Uterus (tissue), 2 donors: ENCODE measurements around the gene PLCG2.

Experiments
- POLR2A ChIP-seq, 2 donors: fragments of 450-650 bp; IDR thresholded peaks; one replicate each; pipeline ENCODE4 v1.6.1; 2016; ENCODE audit warnings: antibody characterized with exemption in 2 of 2, mild to moderate bottlenecking in 1 of 2, moderate library complexity in 1 of 2
- TF ChIP-seq, protein P1 (sequence below), 4 experiments: fragments of 200-600 bp in 2 of 4; fragments of 450-650 bp in 2 of 4; sonication (generic) in 2 of 4; IDR thresholded peaks; one replicate each; pipeline ENCODE4 v1.5.1; 2016 to 2019; ENCODE audit warnings: antibody characterized with exemption in 4 of 4, mild to moderate bottlenecking in 2 of 4, moderate library complexity in 1 of 4

DNA sequence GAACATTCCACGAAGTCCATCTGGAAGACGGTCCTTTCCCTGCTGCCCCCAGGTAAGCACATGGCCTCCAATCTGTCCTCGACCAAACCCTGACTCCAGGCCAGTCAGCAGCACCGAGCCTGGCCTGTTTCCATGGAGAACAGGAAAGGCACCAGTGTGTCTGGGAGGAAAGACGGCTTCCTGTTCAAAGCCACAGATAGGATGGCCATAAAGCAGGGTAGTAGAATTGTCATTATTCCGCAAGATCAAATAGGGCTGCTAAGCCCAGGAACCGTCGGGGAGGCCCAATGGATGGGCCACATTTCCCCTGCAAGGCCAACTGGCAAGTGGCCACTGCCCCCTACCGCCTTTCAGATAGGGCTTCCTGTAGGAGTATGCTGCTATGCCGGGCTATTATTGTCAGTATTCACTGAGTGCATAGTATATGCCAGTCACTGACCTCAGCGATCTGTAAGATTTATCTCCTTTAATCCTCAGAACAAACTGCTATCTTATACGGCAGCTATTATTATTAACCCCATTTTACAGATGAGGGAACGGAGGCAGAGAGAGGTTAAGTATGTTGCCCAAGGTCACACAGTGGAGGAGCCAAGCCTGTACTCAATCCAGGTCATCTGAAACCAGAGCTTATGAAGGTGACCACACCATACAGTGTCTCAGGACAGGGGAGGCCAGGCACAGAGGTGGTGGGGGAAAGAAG, 23.0 kb upstream of the PLCG2 start:
- no peak for TF ChIP-seq POLR2A (IDR thresholded peaks at IDR 0.05)
- TF ChIP-seq, protein P1, sequence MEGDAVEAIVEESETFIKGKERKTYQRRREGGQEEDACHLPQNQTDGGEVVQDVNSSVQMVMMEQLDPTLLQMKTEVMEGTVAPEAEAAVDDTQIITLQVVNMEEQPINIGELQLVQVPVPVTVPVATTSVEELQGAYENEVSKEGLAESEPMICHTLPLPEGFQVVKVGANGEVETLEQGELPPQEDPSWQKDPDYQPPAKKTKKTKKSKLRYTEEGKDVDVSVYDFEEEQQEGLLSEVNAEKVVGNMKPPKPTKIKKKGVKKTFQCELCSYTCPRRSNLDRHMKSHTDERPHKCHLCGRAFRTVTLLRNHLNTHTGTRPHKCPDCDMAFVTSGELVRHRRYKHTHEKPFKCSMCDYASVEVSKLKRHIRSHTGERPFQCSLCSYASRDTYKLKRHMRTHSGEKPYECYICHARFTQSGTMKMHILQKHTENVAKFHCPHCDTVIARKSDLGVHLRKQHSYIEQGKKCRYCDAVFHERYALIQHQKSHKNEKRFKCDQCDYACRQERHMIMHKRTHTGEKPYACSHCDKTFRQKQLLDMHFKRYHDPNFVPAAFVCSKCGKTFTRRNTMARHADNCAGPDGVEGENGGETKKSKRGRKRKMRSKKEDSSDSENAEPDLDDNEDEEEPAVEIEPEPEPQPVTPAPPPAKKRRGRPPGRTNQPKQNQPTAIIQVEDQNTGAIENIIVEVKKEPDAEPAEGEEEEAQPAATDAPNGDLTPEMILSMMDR (IDR thresholded peaks at IDR 0.05): no peak
